ENCODE data around the gene MBNL2.

DNA sequence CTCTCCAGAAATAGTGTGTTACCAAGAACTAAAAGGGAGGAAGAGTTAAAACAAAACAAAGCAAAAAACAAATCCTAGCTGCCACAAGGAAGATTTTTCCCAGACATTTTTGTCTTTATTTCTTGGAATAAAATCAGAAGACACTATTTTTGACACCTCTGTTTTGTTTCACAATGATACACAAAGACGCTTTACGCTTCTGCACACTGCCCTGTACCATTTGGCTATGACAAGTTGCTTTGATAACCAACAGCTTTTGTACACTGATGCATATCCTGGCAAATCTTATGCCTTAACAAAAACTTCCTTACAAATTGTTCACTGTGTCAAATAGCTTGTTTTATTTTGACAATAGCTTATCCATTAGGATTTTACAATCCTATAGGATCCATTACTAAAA lies 108.3 kb downstream of the MBNL2 start:
- TF ChIP-seq CTCF (IDR thresholded peaks at IDR 0.05; ENCODE audit: low read length) (no peak), EZH2 (optimal IDR thresholded peaks at IDR 0.05; ENCODE audit: low read depth, low read length) (no peak), EZH2phosphoT487 (IDR thresholded peaks at IDR 0.05; ENCODE audit: low read length) (no peak)

Data from MM.1S (cell line).